SK-N-SH (cell line): ENCODE measurements around the gene INSRR. TPM values are rescaled to one million over a fixed set of nuclear protein-coding genes. Genes with fewer than 3 reads are reported as not detected.

Source experiments
- CTCF ChIA-PET: fragments of 300-600, 350-600 bp; formaldehyde crosslinking; extraction: SDS; loops from one replicate; lab custom pipeline; 2021; lab: Yijun Ruan, JAX
- POLR2A ChIA-PET: fragments of 350-600 bp; sonication (Branson Sonifier 250); formaldehyde crosslinking; extraction: SDS; loops from one replicate; lab custom pipeline; 2020; ENCODE audit warnings: antibody characterized with exemption, inconsistent platforms; lab: Yijun Ruan, JAX
- DNase-seq: peaks from one replicate; pipeline ENCODE4 v3.0.0; 2012
- H2AFZ ChIP-seq: fragments of 200-600 bp; sonication (generic); 2 replicates; pipeline ENCODE4 v1.8.1; 2016; ENCODE audit warnings: antibody characterized with exemption, mild to moderate bottlenecking, low read depth
- H3F3A ChIP-seq: fragments of 200-600 bp; sonication (generic); replicated peaks from 2 replicates; pipeline ENCODE3; 2016; ENCODE audit warnings: antibody characterized with exemption, mild to moderate bottlenecking; ENCODE audit not compliant: insufficient read depth
- H3K27ac ChIP-seq, 2 experiments: fragments of 200-500 bp in 1 of 2; fragments of 200-600 bp in 1 of 2; sonication (Bioruptor generic) in 1 of 2; sonication (generic), shearing (Covaris generic) in 1 of 2; 2 replicates each; pipeline versions ENCODE4 v1.5.1 to v1.6.1; 2014 to 2016; ENCODE audit warnings: low read depth in 2 of 2, inconsistent platforms in 1 of 2, low read length in 1 of 2, mild to moderate bottlenecking in 1 of 2, mixed read lengths in 1 of 2
- H3K27me3 ChIP-seq: fragments of 200-600 bp; sonication (generic), shearing (Covaris generic); 2 replicates; pipeline ENCODE4 v1.6.1; 2016; ENCODE audit warnings: mixed run types; ENCODE audit not compliant: insufficient read depth
- H3K36me3 ChIP-seq, 2 experiments: fragments of 200-500 bp in 1 of 2; fragments of 200-600 bp in 1 of 2; sonication (Bioruptor generic) in 1 of 2; sonication (generic) in 1 of 2; replicated peaks in 1 of 2; 2 replicates each; pipeline versions ENCODE3 to v1.5.1; 2014 to 2016; ENCODE audit warnings: low read length in 1 of 2, mild to moderate bottlenecking in 1 of 2; ENCODE audit not compliant: insufficient read depth in 2 of 2, control insufficient read depth in 1 of 2
- H3K4me1 ChIP-seq, 2 experiments: fragments of 200-500 bp in 1 of 2; fragments of 200-600 bp in 1 of 2; sonication (Bioruptor generic) in 1 of 2; sonication (generic), shearing (Covaris generic) in 1 of 2; 2 replicates each; pipeline versions ENCODE4 v1.5.1 to v1.6.1; 2014 to 2016; ENCODE audit warnings: low read depth in 1 of 2, low read length in 1 of 2, mixed run types in 1 of 2; ENCODE audit not compliant: insufficient read depth in 2 of 2, control insufficient read depth in 1 of 2
- H3K4me2 ChIP-seq: fragments of 200-600 bp; sonication (generic), shearing (Covaris generic); 2 replicates; pipeline ENCODE4 v1.6.1; 2017; ENCODE audit warnings: mixed run types
- H3K4me3 ChIP-seq, 2 experiments: fragments of 200-500 bp in 1 of 2; fragments of 200-600 bp in 1 of 2; sonication (Bioruptor generic) in 1 of 2; sonication (generic), shearing (Covaris generic) in 1 of 2; 2 replicates each; pipeline versions ENCODE4 v1.5.1 to v1.8.1; 2014 to 2016; ENCODE audit warnings: low read depth in 2 of 2, inconsistent platforms in 1 of 2, low read length in 1 of 2, mild to moderate bottlenecking in 1 of 2, mixed read lengths in 1 of 2, moderate library complexity in 1 of 2
- H3K79me2 ChIP-seq: fragments of 200-600 bp; sonication (generic); 2 replicates; pipeline ENCODE4 v1.8.1; 2017; ENCODE audit warnings: mild to moderate bottlenecking; ENCODE audit not compliant: insufficient read depth
- H3K9ac ChIP-seq: fragments of 200-600 bp; sonication (generic); 2 replicates; pipeline ENCODE4 v1.6.1; 2017; ENCODE audit warnings: mixed run types
- H3K9me2 ChIP-seq: fragments of 200-600 bp; sonication (generic); 2 replicates; pipeline ENCODE4 v1.6.1; 2017; ENCODE audit warnings: mixed run types
- H3K9me3 ChIP-seq: fragments of 200-600 bp; sonication (generic); 2 replicates; pipeline ENCODE4 v1.6.1; 2017; ENCODE audit warnings: mixed run types, mild to moderate bottlenecking, moderate library complexity
- H4K20me1 ChIP-seq: fragments of 200-600 bp; sonication (generic); 2 replicates; pipeline ENCODE4 v1.6.1; 2017; ENCODE audit warnings: mild to moderate bottlenecking, mixed run types; ENCODE audit not compliant: insufficient read depth
- CHD2 ChIP-seq: fragments of 150-350 bp; IDR thresholded peaks from 2 replicates; pipeline ENCODE4 v1.6.1; 2018; ENCODE audit warnings: low read length; ENCODE audit not compliant: partially characterized antibody
- ELF1 ChIP-seq: IDR thresholded peaks from 2 replicates; pipeline ENCODE4 v1.4.0; 2012
- FOSL2 ChIP-seq: IDR thresholded peaks from 2 replicates; pipeline ENCODE4 v1.4.0; 2012; ENCODE audit warnings: low read depth, mild to moderate bottlenecking, moderate library complexity, borderline replicate concordance
- FOXJ3 ChIP-seq: sonication (generic); formaldehyde crosslinking; IDR thresholded peaks from 2 replicates; pipeline ENCODE4 v1.5.1; 2020; ENCODE audit warnings: mild to moderate bottlenecking, missing genetic modification reagents
- FOXM1 ChIP-seq: IDR thresholded peaks from 2 replicates; pipeline ENCODE4 v1.4.0; 2012; ENCODE audit warnings: low read depth, mild to moderate bottlenecking
- GABPA ChIP-seq: IDR thresholded peaks from 2 replicates; pipeline ENCODE4 v1.4.0; 2012; ENCODE audit warnings: low read depth, mild to moderate bottlenecking
- GATA2 ChIP-seq: sonication (generic); formaldehyde crosslinking; IDR thresholded peaks from 2 replicates; pipeline ENCODE4 v1.5.0; 2020; ENCODE audit warnings: mild to moderate bottlenecking, missing genetic modification reagents
- IRF3 ChIP-seq: fragments of 150-350 bp; IDR thresholded peaks from 2 replicates; pipeline ENCODE4 v1.6.1; 2016; ENCODE audit warnings: mild to moderate bottlenecking, low read depth, low read length
- MAX ChIP-seq: IDR thresholded peaks from 2 replicates; pipeline ENCODE4 v1.4.0; 2012; ENCODE audit warnings: low read depth
- MEF2A ChIP-seq: IDR thresholded peaks from 2 replicates; pipeline ENCODE4 v1.4.0; 2012; ENCODE audit warnings: low read depth, borderline replicate concordance
- PBX3 ChIP-seq: IDR thresholded peaks from 2 replicates; pipeline ENCODE4; 2012
- POLR2AphosphoS5 ChIP-seq: IDR thresholded peaks from 2 replicates; pipeline ENCODE4 v1.6.1; 2012; ENCODE audit warnings: low read depth, low read length
- RAD21 ChIP-seq: IDR thresholded peaks from 2 replicates; pipeline ENCODE4 v1.6.1; 2012; ENCODE audit warnings: mild to moderate bottlenecking, low read length
- RCOR1 ChIP-seq: fragments of 150-350 bp; IDR thresholded peaks from 2 replicates; pipeline ENCODE4 v1.6.1; 2017; ENCODE audit warnings: antibody characterized with exemption, low read length
- SMC3 ChIP-seq: IDR thresholded peaks from 2 replicates; pipeline ENCODE4 v1.6.1; 2012; ENCODE audit warnings: low read depth, low read length, improper control_type of control experiment
- TAF1 ChIP-seq: IDR thresholded peaks from 2 replicates; pipeline ENCODE4 v1.6.1; 2012; ENCODE audit warnings: low read depth, mild to moderate bottlenecking, low read length, moderate library complexity, borderline replicate concordance
- TCF12 ChIP-seq: IDR thresholded peaks from 2 replicates; pipeline ENCODE4 v1.4.0; 2012
- USF1 ChIP-seq: IDR thresholded peaks from 2 replicates; pipeline ENCODE4 v1.4.0; 2012; ENCODE audit warnings: low read depth, borderline replicate concordance
- USF2 ChIP-seq: fragments of 150-350 bp; IDR thresholded peaks from 2 replicates; pipeline ENCODE4 v1.6.1; 2017; ENCODE audit warnings: antibody characterized with exemption, low read length, low read depth, borderline replicate concordance
- YY1 ChIP-seq: IDR thresholded peaks from 2 replicates; pipeline ENCODE4 v1.4.0; 2012; ENCODE audit warnings: low read depth, mild to moderate bottlenecking
- ZBTB33 ChIP-seq: IDR thresholded peaks from 2 replicates; pipeline ENCODE4 v1.4.0; 2012; ENCODE audit warnings: low read depth, borderline replicate concordance
- WGBS: methylation state at CpG from one replicate; pipeline ENCODE4 v1.1.6; 2017; ENCODE audit warnings: low lambda C conversion rate; 5-methylcytosine and 5-hydroxymethylcytosine counted together
- polyA plus RNA-seq, 3 experiments: library from polyadenylated mRNA; depleted of rRNA; stranded (reverse); fragments of >200 nt; gene quantifications; 2 replicates each; pipeline ENCODE4 v1.2.3, GENCODE V29; 2012

Gene INSRR
- polyA plus RNA-seq, 1 of the 3 experiments (the other 2 are of a cell fraction) = 0.20 TPM

GRCh38 chr1:156851779-156852417 lies 7.0 kb downstream of the INSRR start:
- DNase-seq = no peak
- Histone ChIP-seq H3K4me1 (peaks cover 0 to 39% of the 10 kb centered on the region in 2 experiments; a peak in 3 of 4 replicates), H3K36me3 (no peaks in the 10 kb centered on the region), H3K4me3 (no peak overlapping the region), H3K9me2 (no peaks in the 10 kb centered on the region), H3K9ac (no peak overlapping the region), H3K79me2 (no peaks in the 10 kb centered on the region), H2AFZ (no peak overlapping the region), H3K27ac (peak overlapping the region in 1 of 2 experiments; percentile 94; a peak in 2 of 4 replicates), H3K9me3 (no peaks in the 10 kb centered on the region), H3K27me3 (peaks cover 6% of the 10 kb centered on the region; the same call in 1 of the 2 replicates), H3F3A (no peaks in the 10 kb centered on the region), H3K4me2 (no peak overlapping the region), H4K20me1 (no peaks in the 10 kb centered on the region)
- WGBS = 74% methylated on average over 8 of the region's 17 CpGs
- ChIA-PET POLR2A (interaction anchor here (0.6 to 1.9 kb wide), 8 partner anchors 8 to 79 kb away, joined by 3 to 18 read pairs (median 3); partner anchors contain the start of gene NTRK1), CTCF (interaction anchor here (0.8 to 18.0 kb wide), 11 partner anchors 9 to 145 kb away, joined by 3 to 566 read pairs (median 5); partner anchors contain the start of gene NTRK1)
- 0 out of 2 replicates have a peak, but pooled peaks have one; percentile 5 for TF ChIP-seq RAD21
- TF ChIP-seq RCOR1 = no peak

GRCh38 chr1:156849151-156849496 lies 9.8 kb downstream of the INSRR start:
- H2AFZ ChIP-seq = no peak overlapping the region
- H3K36me3 ChIP-seq = no peaks in the 10 kb centered on the region
- no peak overlapping the region for H3K4me2 ChIP-seq
- no peaks in the 10 kb centered on the region for H3K27me3 ChIP-seq
- TF ChIP-seq FOSL2 (no peak), POLR2AphosphoS5 (no peak), USF1 (no peak), FOXJ3 (CRISPR knock-in tag) (no peak), IRF3 (no peak), MEF2A (no peak), SMC3 (no peak), MAX (no peak), ZBTB33 (no peak), GATA2 (no peak), TCF12 (no peak), PBX3 (no peak), YY1 (no peak), ELF1 (no peak), USF2 (no peak), TAF1 (no peak), CHD2 (no peak), GABPA (no peak), RAD21 (no peak), FOXM1 (no peak)
- H3K79me2 ChIP-seq = no peaks in the 10 kb centered on the region
- H3F3A ChIP-seq = no peaks in the 10 kb centered on the region
- ChIA-PET CTCF (interaction anchor here (1.3 to 18.0 kb wide), 4 partner anchors 11 to 79 kb away, joined by 6 to 566 read pairs (median 256); partner anchors contain the start of gene NTRK1), POLR2A (interaction anchor here (1.1 to 1.3 kb wide), 2 partner anchors 12 to 64 kb away, joined by 3 read pairs; no protein-coding TSS in a partner anchor)
- no peak overlapping the region for H3K9ac ChIP-seq
- H4K20me1 ChIP-seq = no peaks in the 10 kb centered on the region
- no peak for DNase-seq
- H3K4me1 ChIP-seq = peaks cover 0 to 32% of the 10 kb centered on the region in 2 experiments; a peak in 3 of 4 replicates
- H3K9me2 ChIP-seq = no peaks in the 10 kb centered on the region
- H3K9me3 ChIP-seq = no peaks in the 10 kb centered on the region
- H3K4me3 ChIP-seq = no peak overlapping the region
- no peak overlapping the region for H3K27ac ChIP-seq
- 92% methylated on average over 20 of the region's 23 CpGs for WGBS
